Measurements from ENCODE around the gene PROS1.

DNA sequence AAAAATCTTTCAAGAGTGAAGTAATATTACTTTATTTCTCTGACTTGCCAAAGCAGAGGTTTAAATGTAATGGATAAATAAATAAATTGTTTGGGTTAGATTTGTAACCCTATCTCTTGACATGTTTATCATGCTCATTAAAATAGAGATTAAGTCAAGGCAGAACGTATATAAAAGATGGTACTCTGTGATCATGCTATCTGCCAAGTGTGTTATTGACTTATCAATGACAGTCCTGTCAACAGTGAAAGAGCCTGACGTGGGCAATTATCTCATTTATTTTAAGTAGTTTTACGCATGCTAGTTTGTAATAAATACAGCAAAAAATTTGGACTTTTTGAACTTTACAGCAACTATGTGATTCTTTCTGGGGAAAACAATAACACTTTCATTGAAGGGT is 43.7 kb downstream of the PROS1 start:
- TF ChIP-seq, protein P1, sequence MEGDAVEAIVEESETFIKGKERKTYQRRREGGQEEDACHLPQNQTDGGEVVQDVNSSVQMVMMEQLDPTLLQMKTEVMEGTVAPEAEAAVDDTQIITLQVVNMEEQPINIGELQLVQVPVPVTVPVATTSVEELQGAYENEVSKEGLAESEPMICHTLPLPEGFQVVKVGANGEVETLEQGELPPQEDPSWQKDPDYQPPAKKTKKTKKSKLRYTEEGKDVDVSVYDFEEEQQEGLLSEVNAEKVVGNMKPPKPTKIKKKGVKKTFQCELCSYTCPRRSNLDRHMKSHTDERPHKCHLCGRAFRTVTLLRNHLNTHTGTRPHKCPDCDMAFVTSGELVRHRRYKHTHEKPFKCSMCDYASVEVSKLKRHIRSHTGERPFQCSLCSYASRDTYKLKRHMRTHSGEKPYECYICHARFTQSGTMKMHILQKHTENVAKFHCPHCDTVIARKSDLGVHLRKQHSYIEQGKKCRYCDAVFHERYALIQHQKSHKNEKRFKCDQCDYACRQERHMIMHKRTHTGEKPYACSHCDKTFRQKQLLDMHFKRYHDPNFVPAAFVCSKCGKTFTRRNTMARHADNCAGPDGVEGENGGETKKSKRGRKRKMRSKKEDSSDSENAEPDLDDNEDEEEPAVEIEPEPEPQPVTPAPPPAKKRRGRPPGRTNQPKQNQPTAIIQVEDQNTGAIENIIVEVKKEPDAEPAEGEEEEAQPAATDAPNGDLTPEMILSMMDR (IDR thresholded peaks at IDR 0.05) = no peak
- no peak for TF ChIP-seq ZFX (IDR thresholded peaks at IDR 0.05; ENCODE audit: borderline replicate concordance)

All from 22Rv1 (cell line).